Activated CD4-positive, CD25-positive, alpha-beta regulatory T cell treated with anti-CD3 and anti-CD28 coated beads, Interleukin-2, amount 50 U/mL, for 72 hours (primary cell): ENCODE measurements around the gene FASTK.
"Not testable (repeated sequence)": the region's sequence is repeated elsewhere in the genome, so short reads cannot be mapped to it uniquely, and the experiment has no call there.

Experiments used
- DNase-seq: peaks from one replicate; pipeline ENCODE4 v3.0.0; 2021

The FASTK gene

GRCh38 chr7:151045967-151046366 lies 34.6 kb downstream of the FASTK start:
- DNase-seq: no peak

GRCh38 chr7:151045262-151045661 lies 35.3 kb downstream of the FASTK start:
- no peak for DNase-seq

- DNase-seq: no peak
Measured at GRCh38 chr7:151043959-151044358, 36.6 kb downstream of the FASTK start.

DNA sequence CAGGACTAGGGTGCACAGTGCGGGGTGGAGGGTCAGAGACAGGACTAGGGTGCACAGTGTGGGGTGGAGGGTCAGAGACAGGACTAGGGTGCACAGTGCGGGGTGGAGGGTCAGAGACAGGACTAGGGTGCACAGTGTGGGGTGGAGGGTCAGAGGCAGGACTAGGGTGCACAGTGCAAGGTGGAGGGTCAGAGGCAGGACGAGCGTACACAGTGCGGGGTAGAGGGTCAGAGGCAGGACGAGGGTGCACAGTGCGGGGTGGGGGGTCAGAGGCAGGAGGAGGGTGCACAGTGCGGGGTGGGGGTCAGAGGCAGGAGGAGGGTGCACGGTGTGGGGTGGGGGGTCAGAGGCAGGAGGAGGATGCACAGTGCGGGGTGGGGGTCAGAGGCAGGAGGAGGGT lies 37.2 kb downstream of the FASTK start:
- not testable (repeated sequence) for DNase-seq

- no peak for DNase-seq
Measured at GRCh38 chr7:151040616-151041375, 39.8 kb downstream of the FASTK start.

- no peak for DNase-seq
Measured at GRCh38 chr7:151039850-151040548, 40.6 kb downstream of the FASTK start.

GRCh38 chr7:151038951-151039849 lies 41.4 kb downstream of the FASTK start:
- peak; percentile 77 for DNase-seq

GRCh38 chr7:151035902-151036301 lies 44.7 kb downstream of the FASTK start:
- DNase-seq: no peak

- DNase-seq: no peak
Measured at GRCh38 chr7:151035026-151035717, 45.4 kb downstream of the FASTK start.

- DNase-seq: no peak
Measured at GRCh38 chr7:151034312-151035025, 46.1 kb downstream of the FASTK start.

DNA sequence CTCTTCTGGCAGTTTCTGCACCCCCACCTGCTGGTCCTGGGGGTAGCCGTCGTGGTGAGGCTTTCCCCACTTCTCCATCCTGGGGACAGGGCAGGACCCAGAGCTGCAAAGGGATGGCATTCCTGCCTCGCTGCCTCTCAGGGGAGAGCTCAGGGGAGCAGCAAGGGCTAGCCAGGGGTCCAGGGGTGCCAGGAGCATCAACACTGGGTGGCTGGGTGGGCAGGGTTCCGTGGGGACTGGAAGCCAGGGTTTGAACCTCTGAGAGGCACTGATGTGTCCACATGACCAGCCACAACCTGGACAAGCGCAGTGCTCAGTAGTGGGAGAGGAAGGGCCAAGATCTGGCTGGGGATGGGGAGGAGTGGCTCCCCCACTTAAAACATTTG lies 46.8 kb downstream of the FASTK start:
- DNase-seq: no peak

- DNase-seq: no peak
Measured at GRCh38 chr7:151032936-151033863, 47.4 kb downstream of the FASTK start.

GRCh38 chr7:151031011-151031410 lies 49.6 kb downstream of the FASTK start:
- no peak for DNase-seq

DNA sequence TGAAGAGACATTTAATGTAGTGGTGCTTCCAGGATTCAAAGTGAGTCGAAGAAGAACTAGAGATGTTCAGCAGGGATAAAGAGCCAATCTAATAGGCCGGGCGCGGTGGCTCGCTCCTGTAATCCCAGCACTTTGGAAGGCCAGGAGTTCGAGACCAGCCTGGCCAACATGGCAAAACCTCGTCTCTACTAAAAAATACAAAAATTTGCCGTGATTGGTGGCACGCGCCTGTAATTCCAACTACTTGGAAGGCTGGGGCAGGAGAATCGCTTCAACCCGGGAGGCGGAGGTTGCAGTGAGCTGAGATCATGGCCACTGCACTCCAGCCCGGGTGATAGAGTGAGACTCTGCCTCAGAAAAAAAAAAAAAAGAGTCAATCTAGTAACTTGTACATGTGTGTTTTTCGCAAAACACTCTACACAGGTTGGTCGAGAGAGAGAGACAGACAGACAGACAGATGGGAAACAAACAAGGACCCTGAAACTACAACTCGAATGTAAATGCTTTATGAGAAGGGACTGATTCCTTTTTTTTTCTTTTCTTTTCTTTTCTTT lies 51.6 kb downstream of the FASTK start:
- no peak for DNase-seq

GRCh38 chr7:151028131-151028947 lies 52.3 kb downstream of the FASTK start, which contains the start of gene ABCB8:
Gene ABCB8, plus strand, starts transcription at chr7:151028450. Its CDS starts 66 bp downstream, at chr7:151028516.
- peak; percentile 96 for DNase-seq

DNA sequence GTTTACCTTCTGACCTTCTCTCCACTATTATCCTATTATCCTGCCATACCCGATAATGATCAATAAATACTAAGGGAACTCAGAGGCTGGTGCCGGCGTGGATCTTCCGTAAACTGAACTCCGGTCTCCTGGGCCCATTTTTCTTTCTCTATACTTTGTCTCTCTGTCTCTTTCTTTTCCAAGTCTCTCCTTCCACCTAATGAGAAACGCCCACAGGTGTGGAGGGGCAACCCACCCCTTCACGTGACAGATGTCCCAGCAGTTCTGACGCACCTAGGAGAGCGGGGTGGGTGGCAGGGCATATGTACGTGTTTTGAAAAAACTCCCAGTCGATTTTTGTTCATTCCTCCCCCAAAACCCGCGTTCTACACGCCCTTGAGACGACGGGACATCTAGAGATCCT lies 52.9 kb downstream of the FASTK start:
- DNase-seq: not testable (repeated sequence)

GRCh38 chr7:151026771-151027727 lies 53.6 kb downstream of the FASTK start:
- not testable (repeated sequence) for DNase-seq
